Activated naive CD8-positive, alpha-beta T cell treated with anti-CD3 and anti-CD28 coated beads, Interleukin-2, amount 10 ng/mL, durations not matched to agents 7 days and 5 days (primary cell): ENCODE results near the gene DNMT3A. TPM values are rescaled to one million over a fixed set of nuclear protein-coding genes. Genes with fewer than 3 reads are reported as not detected.

Experiments used
- ATAC-seq: fragments of 150-1000 bp; cut with Tn5 transposase; one replicate; pipeline ENCODE4 v1.10.0; 2021; ENCODE audit warnings: low read depth, moderate library complexity
- POLR2A ChIA-PET: fragments of 350-600 bp; sonication (Branson Sonifier 250); formaldehyde crosslinking; loops from one replicate; lab custom pipeline; 2021; ENCODE audit warnings: antibody characterized with exemption; lab: Charles Lee
- DNase-seq: peaks from one replicate; pipeline ENCODE4 v3.0.0; 2021
- H3K27ac Mint-ChIP-seq: one replicate; pipeline ENCODE4 v1.8.0; 2022; ENCODE audit warnings: mild to moderate bottlenecking, mixed read lengths
- H3K27me3 Mint-ChIP-seq: one replicate; pipeline ENCODE4 v1.8.0; 2022; ENCODE audit warnings: mild to moderate bottlenecking, moderate library complexity, mixed read lengths
- H3K36me3 Mint-ChIP-seq: one replicate; pipeline ENCODE4 v1.8.0; 2021; ENCODE audit warnings: mild to moderate bottlenecking, mixed read lengths
- H3K4me1 Mint-ChIP-seq: one replicate; pipeline ENCODE4 v1.8.0; 2021; ENCODE audit warnings: mixed read lengths
- H3K4me3 Mint-ChIP-seq: one replicate; pipeline ENCODE4 v1.8.0; 2022; ENCODE audit warnings: mild to moderate bottlenecking, moderate library complexity, mixed read lengths
- H3K9me3 Mint-ChIP-seq: one replicate; pipeline ENCODE4 v1.8.0; 2021; ENCODE audit warnings: mixed read lengths
- total RNA-seq, 2 experiments: library from RNA; stranded (reverse); gene quantifications; one replicate each; pipeline ENCODE4 v1.2.3, GENCODE V29; 2021

The DNMT3A gene
- 10 to 100 TPM; 76.7 to 84.7 TPM for total RNA-seq

GRCh38 chr2:25341753-25342371 is at the start of gene DNMT3A:
TSS of gene DNMT3A (minus strand) at chr2:25341925. CDS start at chr2:25313984, 27,941 bp downstream.
- Mint-ChIP-seq H3K9me3 (no peaks in the 10 kb centered on the region), H3K27ac (peak within 1 kb of the TSS; percentile 88), H3K4me1 (peaks cover 31% of the 10 kb centered on the region), H3K4me3 (peak within 1 kb of the TSS; percentile 88), H3K27me3 (no peaks in the 10 kb centered on the region), H3K36me3 (no peaks in the 10 kb centered on the region)
- ATAC-seq, result peak; percentile 46
- POLR2A ChIA-PET, result interaction anchor here (0.5 to 2.2 kb wide), 7 partner anchors 8 to 139 kb away, joined by 3 to 5 read pairs (median 4); no protein-coding TSS in a partner anchor
- peak; percentile 74 for DNase-seq

- H3K27me3 Mint-ChIP-seq, result no peaks in the 10 kb centered on the region
- peaks cover 15% of the 10 kb centered on the region for H3K4me1 Mint-ChIP-seq
- no peak for ATAC-seq
- H3K36me3 Mint-ChIP-seq, result peaks cover 38% of the 10 kb centered on the region
- no peak overlapping the region for H3K4me3 Mint-ChIP-seq
- H3K9me3 Mint-ChIP-seq, result peaks cover 3% of the 10 kb centered on the region
- DNase-seq, result no peak
- POLR2A ChIA-PET, result interaction anchor here (0.8 to 0.9 kb wide), 3 partner anchors 12 to 27 kb away, joined by 3 to 4 read pairs (median 3); no protein-coding TSS in a partner anchor
- no peak overlapping the region for H3K27ac Mint-ChIP-seq
These were observed 47.4 kb upstream of the DNMT3A start for GRCh38 chr2:25389161-25389560.

- POLR2A ChIA-PET, result interaction anchor here (0.8 to 0.9 kb wide), 2 partner anchors 11 to 26 kb away, joined by 3 to 4 read pairs; no protein-coding TSS in a partner anchor
- peaks cover 15% of the 10 kb centered on the region for H3K4me1 Mint-ChIP-seq
- no peak for DNase-seq
- H3K36me3 Mint-ChIP-seq, result peaks cover 34% of the 10 kb centered on the region
- H3K4me3 Mint-ChIP-seq, result no peak overlapping the region
- H3K27ac Mint-ChIP-seq, result peak overlapping the region; percentile 66
- ATAC-seq, result peak; percentile 82
- peaks cover 3% of the 10 kb centered on the region for H3K9me3 Mint-ChIP-seq
- H3K27me3 Mint-ChIP-seq, result no peaks in the 10 kb centered on the region
These were observed 46.8 kb upstream of the DNMT3A start for GRCh38 chr2:25388491-25388890.

- POLR2A ChIA-PET, result interaction anchor here (0.6 kb wide), 1 partner anchor 83 kb away, joined by 4 read pairs; no protein-coding TSS in a partner anchor
- DNase-seq, result no peak
- no peaks in the 10 kb centered on the region for H3K27me3 Mint-ChIP-seq
- H3K9me3 Mint-ChIP-seq, result peaks cover 3% of the 10 kb centered on the region
- H3K27ac Mint-ChIP-seq, result peak overlapping the region; percentile 66
- H3K36me3 Mint-ChIP-seq, result peaks cover 34% of the 10 kb centered on the region
- H3K4me1 Mint-ChIP-seq, result peaks cover 15% of the 10 kb centered on the region
- ATAC-seq, result no peak
- H3K4me3 Mint-ChIP-seq, result no peak overlapping the region
These were observed 46.2 kb upstream of the DNMT3A start for GRCh38 chr2:25387876-25388449.

GRCh38 chr2:25386971-25387875 is 45.5 kb upstream of the DNMT3A start:
- DNase-seq (no peak), ATAC-seq (no peak)
- POLR2A ChIA-PET, result interaction anchor here (0.6 kb wide), 1 partner anchor 84 kb away, joined by 4 read pairs; no protein-coding TSS in a partner anchor
- Mint-ChIP-seq H3K27ac (peak overlapping the region; percentile 27), H3K36me3 (peaks cover 32% of the 10 kb centered on the region), H3K9me3 (peaks cover 3% of the 10 kb centered on the region), H3K4me3 (no peak overlapping the region), H3K27me3 (no peaks in the 10 kb centered on the region), H3K4me1 (peaks cover 15% of the 10 kb centered on the region)

GRCh38 chr2:25385910-25386309 is 44.2 kb upstream of the DNMT3A start:
- Mint-ChIP-seq H3K9me3 (no peaks in the 10 kb centered on the region), H3K36me3 (peaks cover 25% of the 10 kb centered on the region), H3K27me3 (no peaks in the 10 kb centered on the region), H3K4me3 (no peak overlapping the region), H3K4me1 (peaks cover 13% of the 10 kb centered on the region), H3K27ac (no peak overlapping the region)
- POLR2A ChIA-PET, result no interaction called here
- DNase-seq (no peak), ATAC-seq (no peak)

- Mint-ChIP-seq H3K9me3 (no peaks in the 10 kb centered on the region), H3K4me3 (no peak overlapping the region), H3K36me3 (peaks cover 12% of the 10 kb centered on the region), H3K27me3 (no peaks in the 10 kb centered on the region), H3K27ac (no peak overlapping the region), H3K4me1 (peaks cover 17% of the 10 kb centered on the region)
- ATAC-seq (no peak), DNase-seq (no peak)
- POLR2A ChIA-PET, result no interaction called here
These were observed 42.1 kb upstream of the DNMT3A start for GRCh38 chr2:25383806-25384205.

- Mint-ChIP-seq H3K27me3 (no peaks in the 10 kb centered on the region), H3K9me3 (no peaks in the 10 kb centered on the region), H3K27ac (no peak overlapping the region), H3K4me1 (peaks cover 24% of the 10 kb centered on the region), H3K4me3 (no peak overlapping the region), H3K36me3 (peaks cover 11% of the 10 kb centered on the region)
- ATAC-seq, result no peak
- POLR2A ChIA-PET, result interaction anchor here (1.0 kb wide), 1 partner anchor 22 kb away, joined by 3 read pairs; no protein-coding TSS in a partner anchor
- DNase-seq, result peak; percentile 16
These were observed 39.8 kb upstream of the DNMT3A start for GRCh38 chr2:25381502-25381901.

GRCh38 chr2:25380586-25381375 is 39.1 kb upstream of the DNMT3A start:
- H3K4me1 Mint-ChIP-seq, result peaks cover 28% of the 10 kb centered on the region
- ATAC-seq (no peak), DNase-seq (peak; percentile 19)
- POLR2A ChIA-PET, result no interaction called here
- peaks cover 11% of the 10 kb centered on the region for H3K36me3 Mint-ChIP-seq
- H3K9me3 Mint-ChIP-seq, result no peaks in the 10 kb centered on the region
- H3K4me3 Mint-ChIP-seq, result no peak overlapping the region
- no peak overlapping the region for H3K27ac Mint-ChIP-seq
- no peaks in the 10 kb centered on the region for H3K27me3 Mint-ChIP-seq

- peaks cover 28% of the 10 kb centered on the region for H3K4me1 Mint-ChIP-seq
- no peak overlapping the region for H3K27ac Mint-ChIP-seq
- DNase-seq, result no peak
- H3K27me3 Mint-ChIP-seq, result no peaks in the 10 kb centered on the region
- peaks cover 11% of the 10 kb centered on the region for H3K36me3 Mint-ChIP-seq
- ATAC-seq, result no peak
- H3K9me3 Mint-ChIP-seq, result no peaks in the 10 kb centered on the region
- H3K4me3 Mint-ChIP-seq, result no peak overlapping the region
- POLR2A ChIA-PET, result no interaction called here
These were observed 38.3 kb upstream of the DNMT3A start for GRCh38 chr2:25380023-25380422.

- no peak overlapping the region for H3K27ac Mint-ChIP-seq
- DNase-seq (peak; percentile 21), ATAC-seq (no peak)
- no peak overlapping the region for H3K4me3 Mint-ChIP-seq
- peaks cover 28% of the 10 kb centered on the region for H3K4me1 Mint-ChIP-seq
- POLR2A ChIA-PET, result no interaction called here
- no peaks in the 10 kb centered on the region for H3K9me3 Mint-ChIP-seq
- H3K27me3 Mint-ChIP-seq, result no peaks in the 10 kb centered on the region
- H3K36me3 Mint-ChIP-seq, result peaks cover 11% of the 10 kb centered on the region
These were observed 37.8 kb upstream of the DNMT3A start for GRCh38 chr2:25379535-25379934.

GRCh38 chr2:25378731-25379490 is 37.2 kb upstream of the DNMT3A start:
- H3K27me3 Mint-ChIP-seq, result no peaks in the 10 kb centered on the region
- ATAC-seq, result no peak
- no peaks in the 10 kb centered on the region for H3K9me3 Mint-ChIP-seq
- POLR2A ChIA-PET, result no interaction called here
- H3K4me3 Mint-ChIP-seq, result peak overlapping the region; percentile 23
- peak; percentile 24 for DNase-seq
- H3K4me1 Mint-ChIP-seq, result peaks cover 28% of the 10 kb centered on the region
- peaks cover 9% of the 10 kb centered on the region for H3K36me3 Mint-ChIP-seq
- peak overlapping the region; percentile 55 for H3K27ac Mint-ChIP-seq
